Mesenteric fat pad (tissue), 1 donor: ENCODE data around the gene PACRG. TPM values are rescaled to one million over a fixed set of nuclear protein-coding genes. Genes with fewer than 3 reads are reported as not detected.

Experiments
- DNase-seq: peaks from one replicate; pipeline ENCODE4 v3.0.0-alpha.2; 2020; ENCODE audit warnings: low spot score
- total RNA-seq: library from RNA; stranded (reverse); fragmentation: NEBNext Ultra II Directional; extraction: Animal tissue kit (Norgen Biotek cat#: 25700); gene quantifications from one replicate; pipeline ENCODE4 v1.2.1, GENCODE V29; 2021
- donor health status: DM: yes; HTN: yes; CAD: no.

The PACRG gene
- total RNA-seq, 1 donor from 2014 or later = not detected

GRCh38 chr6:163343609-163344008 is 615.8 kb downstream of the PACRG start:
- no peak for DNase-seq

GRCh38 chr6:163344411-163344810 is 616.6 kb downstream of the PACRG start:
- DNase-seq = no peak

- no peak for DNase-seq
Measured at GRCh38 chr6:163345931-163346330, 618.2 kb downstream of the PACRG start.

- no peak for DNase-seq
Measured at GRCh38 chr6:163346497-163346961, 618.8 kb downstream of the PACRG start.

GRCh38 chr6:163347021-163347446 is 619.3 kb downstream of the PACRG start:
- no peak for DNase-seq

- DNase-seq = no peak
Measured at GRCh38 chr6:163348789-163349680, 621.3 kb downstream of the PACRG start.

GRCh38 chr6:163349696-163350095 is 621.9 kb downstream of the PACRG start:
- no peak for DNase-seq

GRCh38 chr6:163351013-163351412 is 623.2 kb downstream of the PACRG start:
- DNase-seq = no peak

GRCh38 chr6:163352011-163352685 is 624.4 kb downstream of the PACRG start:
- DNase-seq = no peak

- no peak for DNase-seq
Measured at GRCh38 chr6:163352966-163353365, 625.2 kb downstream of the PACRG start.

- DNase-seq = no peak
Measured at GRCh38 chr6:163354085-163354484, 626.3 kb downstream of the PACRG start.

GRCh38 chr6:163354761-163355425 is 627.1 kb downstream of the PACRG start:
- DNase-seq = no peak

- no peak for DNase-seq
Measured at GRCh38 chr6:163355426-163355991, 627.7 kb downstream of the PACRG start.

GRCh38 chr6:163356324-163356723 is 628.5 kb downstream of the PACRG start:
- DNase-seq = no peak

- no peak for DNase-seq
Measured at GRCh38 chr6:163356743-163357142, 629.0 kb downstream of the PACRG start.

GRCh38 chr6:163364641-163365040 is 636.9 kb downstream of the PACRG start:
- DNase-seq = no peak

Other genes with a start within 250 kb of the PACRG start
- gene PRKN, start 208 bp upstream of the PACRG start, total RNA-seq = 10.1 TPM